DMS53 (cell line): Measurements from ENCODE around the gene CACNA1G.

ENCODE experiments used
- DNase-seq: peaks from one replicate; lab custom pipeline; 2025; lab: John Stamatoyannopoulos, UW

Gene CACNA1G

GRCh38 chr17:50672831-50673551 is 112.5 kb downstream of the CACNA1G start:
- no peak for DNase-seq

- no peak for DNase-seq
These were observed 114.7 kb downstream of the CACNA1G start for GRCh38 chr17:50675190-50675589.

GRCh38 chr17:50675627-50676026 is 115.1 kb downstream of the CACNA1G start:
- DNase-seq: peak; percentile 23

- no peak for DNase-seq
These were observed 115.8 kb downstream of the CACNA1G start for GRCh38 chr17:50676065-50676975.
